ENCODE data around the gene ACTBL2.

The ACTBL2 gene

DNA sequence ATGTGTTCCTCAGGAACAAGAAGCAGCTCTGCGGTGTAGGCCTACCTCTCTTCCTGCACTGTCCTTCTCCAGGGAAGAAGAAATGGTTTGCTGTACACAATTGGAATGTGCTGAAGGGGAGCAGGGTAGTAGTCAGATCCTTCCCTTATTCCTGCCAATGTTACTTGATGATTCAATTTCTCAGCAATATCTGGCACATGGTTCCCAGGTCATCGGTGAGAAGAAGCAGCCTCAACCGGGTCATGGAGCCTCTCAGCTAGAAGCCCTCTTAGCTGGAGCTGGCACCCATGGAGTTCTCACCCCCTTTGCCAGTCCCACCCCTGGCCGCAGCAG, 36.9 kb downstream of the ACTBL2 start:
- H3K27ac ChIP-seq = no peak overlapping the region
- TF ChIP-seq, protein P1, sequence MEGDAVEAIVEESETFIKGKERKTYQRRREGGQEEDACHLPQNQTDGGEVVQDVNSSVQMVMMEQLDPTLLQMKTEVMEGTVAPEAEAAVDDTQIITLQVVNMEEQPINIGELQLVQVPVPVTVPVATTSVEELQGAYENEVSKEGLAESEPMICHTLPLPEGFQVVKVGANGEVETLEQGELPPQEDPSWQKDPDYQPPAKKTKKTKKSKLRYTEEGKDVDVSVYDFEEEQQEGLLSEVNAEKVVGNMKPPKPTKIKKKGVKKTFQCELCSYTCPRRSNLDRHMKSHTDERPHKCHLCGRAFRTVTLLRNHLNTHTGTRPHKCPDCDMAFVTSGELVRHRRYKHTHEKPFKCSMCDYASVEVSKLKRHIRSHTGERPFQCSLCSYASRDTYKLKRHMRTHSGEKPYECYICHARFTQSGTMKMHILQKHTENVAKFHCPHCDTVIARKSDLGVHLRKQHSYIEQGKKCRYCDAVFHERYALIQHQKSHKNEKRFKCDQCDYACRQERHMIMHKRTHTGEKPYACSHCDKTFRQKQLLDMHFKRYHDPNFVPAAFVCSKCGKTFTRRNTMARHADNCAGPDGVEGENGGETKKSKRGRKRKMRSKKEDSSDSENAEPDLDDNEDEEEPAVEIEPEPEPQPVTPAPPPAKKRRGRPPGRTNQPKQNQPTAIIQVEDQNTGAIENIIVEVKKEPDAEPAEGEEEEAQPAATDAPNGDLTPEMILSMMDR (conservative IDR thresholded peaks at IDR 0.05) = no peak

DNA sequence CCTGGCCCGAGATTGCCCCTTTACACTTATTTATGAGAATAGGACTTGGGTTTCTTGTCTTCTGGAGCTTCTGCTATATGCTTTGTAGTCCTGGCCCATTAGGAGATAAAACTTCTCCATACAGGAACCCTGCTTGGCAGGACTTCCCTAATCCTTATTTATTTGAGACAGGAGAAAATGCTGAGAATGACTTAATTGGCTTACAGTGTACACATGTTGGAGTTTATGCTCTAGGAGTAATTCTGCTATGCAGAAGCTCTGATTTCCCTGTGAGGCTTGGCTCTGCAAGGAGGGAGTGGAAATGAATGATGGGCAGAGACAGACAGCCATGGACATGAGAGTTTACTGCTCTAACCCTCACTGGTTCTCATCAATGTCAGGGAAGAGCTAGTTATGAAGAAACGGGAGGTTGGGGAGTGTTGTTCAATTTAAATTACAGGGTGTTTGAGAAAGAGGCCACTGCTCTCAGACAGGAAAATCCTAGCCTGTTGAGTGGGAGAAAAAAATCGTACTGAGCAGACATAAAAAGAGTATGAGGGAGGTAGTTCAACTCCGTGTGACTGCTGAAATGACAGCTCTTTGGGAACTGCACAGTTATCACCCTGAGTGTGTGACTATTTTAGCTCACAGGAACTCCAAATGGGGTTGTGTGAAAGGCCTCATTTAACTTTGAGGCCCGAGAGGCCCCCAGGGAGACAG, 37.5 kb downstream of the ACTBL2 start:
- no peak overlapping the region for H3K27ac ChIP-seq
- TF ChIP-seq, protein P1 (conservative IDR thresholded peaks at IDR 0.05) = no peak

DNA sequence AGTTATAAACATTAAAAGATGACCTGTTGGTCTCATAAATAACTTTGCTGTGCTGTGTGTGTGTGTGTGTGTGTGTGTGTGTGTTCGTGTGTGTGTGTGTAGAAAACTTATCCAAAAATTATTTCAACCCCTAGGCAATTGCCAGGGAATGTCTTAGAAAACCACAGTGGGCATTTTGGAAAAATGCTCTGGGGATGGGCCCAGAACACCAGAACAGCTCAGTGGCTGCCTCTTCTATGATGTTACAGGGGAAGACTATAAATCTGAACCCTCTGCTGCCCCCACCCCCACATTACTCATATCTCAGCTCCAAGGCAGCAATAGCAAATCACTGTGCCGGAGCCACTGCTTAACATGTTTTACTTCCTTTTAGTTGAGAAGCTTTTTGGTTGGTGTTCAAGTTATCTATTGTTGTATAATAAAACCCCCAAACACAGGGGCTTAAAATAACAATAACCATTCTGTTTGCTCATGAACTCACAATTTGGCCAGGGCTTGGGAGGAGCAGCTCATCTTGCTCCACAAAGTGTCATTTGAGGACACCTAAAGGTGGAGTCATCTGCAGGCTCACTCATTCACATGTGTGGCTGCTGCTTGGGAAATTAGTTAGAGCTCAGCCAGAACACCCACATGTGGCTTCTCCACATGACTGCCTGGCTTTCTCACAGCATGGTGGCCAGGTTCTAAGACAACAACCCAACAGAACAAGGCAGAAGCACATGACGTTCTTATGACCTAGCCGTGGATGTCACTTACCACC, 40.4 kb downstream of the ACTBL2 start:
- H3K27ac ChIP-seq = no peak overlapping the region
- TF ChIP-seq, protein P1 (conservative IDR thresholded peaks at IDR 0.05) = no peak

DNA sequence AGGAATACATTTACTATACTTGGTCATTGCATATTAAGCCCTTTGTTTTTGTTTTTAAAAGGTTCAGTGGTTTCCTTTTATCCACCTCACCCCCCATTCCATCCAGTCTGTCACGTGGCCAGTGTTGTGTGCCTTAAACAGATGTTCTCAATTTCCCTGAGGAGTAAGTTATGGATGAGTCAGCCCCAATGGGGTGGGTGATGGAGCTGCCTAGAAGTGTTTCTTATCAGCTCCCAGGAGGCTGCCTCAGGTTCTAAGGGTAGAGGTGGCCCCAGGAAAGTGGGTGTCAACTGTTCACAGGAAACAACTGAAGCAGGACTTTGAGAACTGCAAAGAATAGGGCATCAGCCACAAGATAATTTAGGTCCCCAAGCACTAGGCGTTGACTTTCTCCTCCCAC, 41.1 kb downstream of the ACTBL2 start:
- TF ChIP-seq, protein P1 (conservative IDR thresholded peaks at IDR 0.05) = no peak
- H3K27ac ChIP-seq = no peak overlapping the region

DNA sequence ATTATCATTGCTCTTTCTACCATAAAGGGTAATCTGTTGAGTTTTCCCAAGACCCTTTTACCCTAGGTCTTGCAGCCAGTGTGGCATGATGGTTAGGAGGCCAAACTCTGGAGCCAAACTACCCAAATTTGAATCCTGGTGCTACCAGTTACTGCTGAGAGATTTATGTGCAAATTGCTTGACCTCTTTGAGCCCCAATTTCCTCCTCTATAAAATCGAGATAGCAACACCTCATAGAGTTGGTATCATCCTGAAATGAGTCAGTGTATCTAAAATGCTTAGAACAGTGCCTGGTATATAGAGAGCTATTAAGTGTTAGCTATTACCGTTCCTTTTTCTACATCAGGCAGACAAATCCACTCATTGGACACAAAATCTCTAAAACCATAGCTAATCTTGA, 43.0 kb downstream of the ACTBL2 start:
- no peak overlapping the region for H3K27ac ChIP-seq

DNA sequence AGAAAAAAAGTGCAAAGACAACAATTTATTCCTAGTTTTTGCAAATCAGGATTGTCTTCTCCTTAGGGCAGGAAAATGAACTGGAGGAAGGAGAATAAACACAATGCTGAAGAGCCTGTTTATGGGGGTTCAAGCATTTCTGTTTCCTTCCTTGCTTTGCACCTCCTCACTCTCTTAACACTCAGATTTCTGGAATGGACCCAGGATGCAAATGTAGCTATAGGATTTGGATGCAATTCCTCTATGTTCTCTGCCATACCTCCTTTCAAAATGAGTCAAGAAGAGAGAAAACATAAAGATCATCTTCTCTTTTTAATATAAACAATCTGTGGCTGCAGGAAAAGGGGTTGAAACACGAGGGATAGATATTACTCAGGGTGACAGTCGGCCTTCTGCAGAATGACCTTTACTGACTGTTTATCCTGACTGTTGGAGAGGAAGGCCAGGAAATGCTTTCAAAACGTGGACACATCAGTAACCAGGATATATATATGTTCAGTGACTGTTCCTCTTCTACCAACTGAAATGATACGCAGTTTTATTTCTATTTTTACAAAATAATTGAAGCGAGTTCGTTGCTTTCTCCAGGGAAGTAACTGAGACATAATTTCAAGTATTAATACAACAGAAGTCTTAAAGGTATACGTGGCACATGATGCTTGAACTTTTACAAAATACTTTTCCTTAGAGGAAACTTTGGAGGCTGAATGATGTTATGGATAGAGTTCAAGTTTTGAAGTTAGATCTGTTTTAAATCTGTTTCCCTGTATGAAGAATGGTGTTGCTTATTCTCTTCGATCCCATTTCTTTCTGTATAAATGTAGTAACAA, 44.4 kb downstream of the ACTBL2 start:
- H3K27ac ChIP-seq = no peak overlapping the region
- TF ChIP-seq, protein P1 (conservative IDR thresholded peaks at IDR 0.05) = no peak

More for the DNA sequence above, 43.0 kb downstream of the ACTBL2 start:
- TF ChIP-seq, protein P1 (conservative IDR thresholded peaks at IDR 0.05) = no peak

DNA sequence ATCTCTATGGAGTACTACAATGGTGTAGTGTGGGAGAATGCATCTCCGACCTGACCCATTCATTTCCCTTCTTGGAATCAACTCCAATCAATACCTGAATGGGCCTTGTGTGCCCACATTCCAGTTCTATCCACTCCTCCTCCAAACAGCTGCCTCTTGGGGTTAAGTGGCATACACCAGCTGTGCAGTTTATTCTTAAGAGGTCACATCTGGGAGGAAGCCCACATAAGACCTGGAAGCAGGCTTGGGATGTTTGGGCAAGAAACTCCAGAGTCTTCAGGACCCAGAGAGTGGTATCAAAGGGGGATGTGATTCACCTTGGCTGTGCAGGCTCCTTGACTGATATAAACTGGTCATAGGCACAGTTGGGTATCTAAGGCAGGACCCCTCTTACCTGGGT, 46.0 kb downstream of the ACTBL2 start:
- TF ChIP-seq, protein P1 (conservative IDR thresholded peaks at IDR 0.05) = no peak
- H3K27ac ChIP-seq = peak overlapping the region; percentile 51; the same call in 1 of the 2 replicates
